ENCODE measurements around the gene GRIK2.

GRCh38 chr6:101747716-101748115, 354.2 kb downstream of the GRIK2 start:
- TF ChIP-seq POLR2A (IDR thresholded peaks at IDR 0.05) (no peak), CTCF (IDR thresholded peaks at IDR 0.05) (no peak)

Data from Peyer's patch (tissue), 4 donors.